Adrenal gland (tissue), 12 donors: Measurements from ENCODE around the gene CDKL1. TPM values are rescaled to one million over a fixed set of nuclear protein-coding genes. Genes with fewer than 3 reads are reported as not detected.
"Not testable (repeated sequence)": the region's sequence is repeated elsewhere in the genome, so short reads cannot be mapped to it uniquely, and the experiment has no call there.

ENCODE experiments used
- DNase-seq, 7 donors: peaks; one replicate each; pipeline ENCODE4 v3.0.0-alpha.2; 2019 to 2020
- H3K27ac ChIP-seq, 5 donors: fragments of 200-600 bp; sonication (generic) in 4 of 5; 1 replicate in 3 of 5; 2 replicates in 2 of 5; pipeline versions ENCODE4 v1.5.1 to v1.8.0; 2016 to 2020; ENCODE audit warnings: mild to moderate bottlenecking in 1 of 5
- H3K27me3 ChIP-seq: fragments of 200-600 bp; 2 replicates; pipeline ENCODE4 v1.8.0; 2021
- H3K36me3 ChIP-seq, 2 donors: fragments of 200-600 bp; replicated peaks in 1 of 2; 1 replicate in 1 of 2; 2 replicates in 1 of 2; pipeline versions ENCODE4 v1.5.1 to v1.8.0; 2018 to 2022
- H3K4me1 ChIP-seq, 2 donors: fragments of 200-600 bp; replicated peaks in 1 of 2; 1 replicate in 1 of 2; 2 replicates in 1 of 2; pipeline versions ENCODE4 v1.5.1 to v1.8.0; 2018 to 2021
- H3K4me3 ChIP-seq, 4 donors: fragments of 200-600 bp; sonication (generic) in 3 of 4; one replicate each; pipeline ENCODE4 v1.5.1; 2016 to 2018
- H3K9me3 ChIP-seq, 3 donors: fragments of 200-600 bp; sonication (generic) in 1 of 3; replicated peaks in 1 of 3; 1 replicate in 2 of 3; 2 replicates in 1 of 3; pipeline versions ENCODE4 v1.5.1 to v1.8.0; 2016 to 2021
- CTCF ChIP-seq, 6 experiments: fragments of 450-650 bp in 4 of 6; fragments of 200-600 bp in 2 of 6; sonication (generic) in 1 of 6; IDR thresholded peaks; 1 replicate in 5 of 6; 2 replicates in 1 of 6; pipeline versions ENCODE4 v1.5.1 to v1.8.0; 2016 to 2021; ENCODE audit warnings: antibody characterized with exemption in 6 of 6, mild to moderate bottlenecking in 2 of 6, moderate library complexity in 1 of 6
- POLR2A ChIP-seq, 2 donors: fragments of 450-650 bp; IDR thresholded peaks; one replicate each; pipeline ENCODE4 v1.6.1; 2017; ENCODE audit warnings: antibody characterized with exemption in 2 of 2, mild to moderate bottlenecking in 2 of 2, moderate library complexity in 1 of 2
- WGBS, 4 donors: extraction: QIAGEN DNeasy Blood & Tissue Kit in 2 of 4; methylation state at CpG; one replicate each; pipeline versions ENCODE4 v1.1.5 to v1.1.7; 2013 to 2017; 5-methylcytosine and 5-hydroxymethylcytosine counted together
- intact Hi-C, 2 donors: fragments of 100-400 bp; cut with DNase I; formaldehyde crosslinking; loops; one replicate each; pipeline versions ENCODE4 v1.14.1 to v1.15.0; 2022 to 2023
- polyA plus RNA-seq, 3 donors: library from polyadenylated mRNA; stranded (reverse); fragments of 200-250 nt in 2 of 3; fragments of 350-450 nt in 1 of 3; fragmentation: Illumina TruSeq in 1 of 3; extraction: RNeasy Lipid Tissue Mini Kit (QIAGEN cat#74804) in 1 of 3; gene quantifications; one replicate each; pipeline ENCODE4 v1.2.3, GENCODE V29; 2013 to 2014
- total RNA-seq, 9 donors: library from RNA; depleted of rRNA in 4 of 9; stranded (reverse); fragments of >200 nt in 4 of 9; fragments of 120-200 nt in 1 of 9; fragmentation: NEBNext Ultra II Directional in 1 of 9; extraction: Animal tissue kit (Norgen Biotek cat#: 25700) in 1 of 9; gene quantifications; one replicate each; pipeline versions ENCODE4 v1.1.0 to v1.2.4, GENCODE V29; 2013 to 2023
- donor health status: healthy with polysubstance abuse.
- donor health status: Bipolar disorder and iron deficiency.
- donor health status: DM: yes; HTN: yes; CAD: no.
- donor health status: DM: no; HTN: no; CAD: no.
- donor health status: DM: no; HTN: no; CAD: no.
- donor health status: DM: yes; HTN: yes; CAD: no.

Gene CDKL1
- total and polyA plus RNA-seq, 12 donors, result 1.5 to 17.2 (median 7.6) TPM

GRCh38 chr14:50364792-50365191, 31.9 kb downstream of the CDKL1 start:
- Histone ChIP-seq H3K36me3 (no peaks in the 10 kb centered on the region), H3K27ac (no peak overlapping the region), H3K4me1 (peaks cover 21 to 24% of the 10 kb centered on the region in 2 donors), H3K27me3 (no peaks in the 10 kb centered on the region), H3K9me3 (no peaks in the 10 kb centered on the region), H3K4me3 (no peak overlapping the region)
- intact Hi-C loops, result no loop called here
- 89 to 93% (median 91%) methylated on average over 1 of the region's 1 CpG for WGBS, 4 donors
- DNase-seq, result no peak
- TF ChIP-seq CTCF (IDR thresholded peaks at IDR 0.05) (no peak), POLR2A (IDR thresholded peaks at IDR 0.05) (no peak)

- intact Hi-C loops, result no loop called here
- peak in 1 of 7 donors; percentile 38 for DNase-seq
- H3K4me1 ChIP-seq, result peaks cover 21 to 24% of the 10 kb centered on the region in 2 donors
- 28 to 38% (median 33%) methylated on average over 4 of the region's 4 CpGs for WGBS, 4 donors
- H3K27ac ChIP-seq, result peak overlapping the region in 4 of 5 donors; percentile 15 to 77 (median 62)
- H3K4me3 ChIP-seq, result peak overlapping the region in 1 of 4 donors; percentile 42
- H3K27me3 ChIP-seq, result no peaks in the 10 kb centered on the region
- H3K9me3 ChIP-seq, result no peaks in the 10 kb centered on the region
- no peaks in the 10 kb centered on the region for H3K36me3 ChIP-seq
- TF ChIP-seq POLR2A (IDR thresholded peaks at IDR 0.05) (no peak), CTCF (IDR thresholded peaks at IDR 0.05) (no peak)
These were observed 33.0 kb downstream of the CDKL1 start for GRCh38 chr14:50363714-50364111.

GRCh38 chr14:50362764-50363713, 33.6 kb downstream of the CDKL1 start:
- intact Hi-C loops, result no loop called here
- Histone ChIP-seq H3K27me3 (no peaks in the 10 kb centered on the region), H3K4me1 (peaks cover 21 to 24% of the 10 kb centered on the region in 2 donors), H3K9me3 (no peaks in the 10 kb centered on the region), H3K4me3 (peak overlapping the region in 1 of 4 donors; percentile 42), H3K36me3 (no peaks in the 10 kb centered on the region), H3K27ac (peak overlapping the region in 4 of 5 donors; percentile 15 to 77 (median 62))
- TF ChIP-seq POLR2A (IDR thresholded peaks at IDR 0.05), result no peak
- TF ChIP-seq CTCF (IDR thresholded peaks at IDR 0.05), result no peak
- 66 to 91% (median 79%) methylated on average over 7 to 14 of the region's 14 CpGs for WGBS, 4 donors
- DNase-seq, result no peak

- WGBS, 4 donors, result 95 to 97% (median 97%) methylated on average over 5 to 36 of the region's 36 CpGs
- H3K27ac ChIP-seq, H3K9me3 ChIP-seq, DNase-seq, H3K4me3 ChIP-seq, H3K36me3 ChIP-seq, intact Hi-C loops, H3K27me3 ChIP-seq: not testable (repeated sequence)
- H3K4me1 ChIP-seq, result peaks cover 21 to 23% of the 10 kb centered on the region in 2 donors
These were observed 34.9 kb downstream of the CDKL1 start for GRCh38 chr14:50361473-50362403.
